ENCODE data around the gene CHCHD6. TPM values are rescaled to one million over a fixed set of nuclear protein-coding genes. Genes with fewer than 3 reads are reported as not detected.
A peak's percentile ranks its signal among the peaks of the same experiment; 100 is the strongest.

CHCHD6 gene
- total RNA-seq, 1 experiment from 2014 or later: 33.0 TPM

GRCh38 chr3:126885425-126885824 lies 181.4 kb downstream of the CHCHD6 start:
- Histone ChIP-seq H3K9ac (ENCODE audit: low read length) (no peak overlapping the region), H3K79me2 (ENCODE audit: low read length) (no peaks in the 10 kb centered on the region), H4K20me1 (ENCODE audit: low read length) (no peaks in the 10 kb centered on the region), H3K27ac (ENCODE audit: low read length) (no peak overlapping the region), H3K9me2 (replicated peaks; ENCODE audit: low read length) (no peaks in the 10 kb centered on the region), H2AFZ (ENCODE audit: low read length) (no peak overlapping the region), H3K4me3 (ENCODE audit: low read length) (no peak overlapping the region), H3K4me1 (ENCODE audit: insufficient read depth, low read length) (no peaks in the 10 kb centered on the region), H3K36me3 (ENCODE audit: low read depth, low read length) (no peaks in the 10 kb centered on the region), H3F3A (ENCODE audit: low read length, unreplicated experiment) (no peaks in the 10 kb centered on the region), H3K4me2 (ENCODE audit: low read length) (no peak overlapping the region), H3K9me3 (ENCODE audit: low read length) (no peaks in the 10 kb centered on the region), H3K27me3 (ENCODE audit: low read length) (no peaks in the 10 kb centered on the region)
- POLR2A ChIA-PET (ENCODE audit: unreplicated experiment): no interaction called here
- no peak for DNase-seq
- no peak for TF ChIP-seq EZH2phosphoT487 (IDR thresholded peaks at IDR 0.05; ENCODE audit: borderline replicate concordance, low read length)
- TF ChIP-seq EZH2 (IDR thresholded peaks at IDR 0.05; ENCODE audit: low read length, unreplicated experiment): no peak
- no peak for TF ChIP-seq CTCF (conservative IDR thresholded peaks at IDR 0.05; ENCODE audit: low read depth, low read length)
- BruUV-seq (replicated peaks): no TSS peak
- intact Hi-C loops (cut with micrococcal nuclease): no loop called here
- CTCF ChIA-PET: no interaction called here
- no peak for ATAC-seq

- Histone ChIP-seq H3K79me2 (ENCODE audit: low read length) (no peaks in the 10 kb centered on the region), H3F3A (ENCODE audit: low read length, unreplicated experiment) (no peaks in the 10 kb centered on the region), H3K9me3 (ENCODE audit: low read length) (no peaks in the 10 kb centered on the region), H3K4me2 (ENCODE audit: low read length) (no peak overlapping the region), H3K36me3 (ENCODE audit: low read depth, low read length) (no peaks in the 10 kb centered on the region), H3K27ac (ENCODE audit: low read length) (no peak overlapping the region), H4K20me1 (ENCODE audit: low read length) (no peaks in the 10 kb centered on the region), H3K4me3 (ENCODE audit: low read length) (no peak overlapping the region), H3K27me3 (ENCODE audit: low read length) (no peaks in the 10 kb centered on the region), H3K9ac (ENCODE audit: low read length) (no peak overlapping the region), H3K4me1 (ENCODE audit: insufficient read depth, low read length) (no peaks in the 10 kb centered on the region), H2AFZ (ENCODE audit: low read length) (no peak overlapping the region), H3K9me2 (replicated peaks; ENCODE audit: low read length) (no peaks in the 10 kb centered on the region)
- DNase-seq: no peak
- peak; percentile 94 for ATAC-seq
- ChIA-PET POLR2A (ENCODE audit: unreplicated experiment) (no interaction called here), CTCF (no interaction called here)
- TF ChIP-seq EZH2phosphoT487 (IDR thresholded peaks at IDR 0.05; ENCODE audit: borderline replicate concordance, low read length) (no peak), EZH2 (IDR thresholded peaks at IDR 0.05; ENCODE audit: low read length, unreplicated experiment) (no peak), CTCF (conservative IDR thresholded peaks at IDR 0.05; ENCODE audit: low read depth, low read length) (no peak)
- intact Hi-C loops (cut with micrococcal nuclease): no loop called here
- no TSS peak for BruUV-seq (replicated peaks)
Observed at GRCh38 chr3:126886217-126886616, 182.2 kb downstream of the CHCHD6 start.

GRCh38 chr3:126887686-126888085 lies 183.6 kb downstream of the CHCHD6 start:
- TF ChIP-seq EZH2 (IDR thresholded peaks at IDR 0.05; ENCODE audit: low read length, unreplicated experiment) (no peak), EZH2phosphoT487 (IDR thresholded peaks at IDR 0.05; ENCODE audit: borderline replicate concordance, low read length) (no peak), CTCF (conservative IDR thresholded peaks at IDR 0.05; ENCODE audit: low read depth, low read length) (no peak)
- intact Hi-C loops (cut with micrococcal nuclease): no loop called here
- Histone ChIP-seq H4K20me1 (ENCODE audit: low read length) (no peaks in the 10 kb centered on the region), H3F3A (ENCODE audit: low read length, unreplicated experiment) (no peaks in the 10 kb centered on the region), H3K4me2 (ENCODE audit: low read length) (no peak overlapping the region), H3K9me3 (ENCODE audit: low read length) (no peaks in the 10 kb centered on the region), H3K27me3 (ENCODE audit: low read length) (no peaks in the 10 kb centered on the region), H2AFZ (ENCODE audit: low read length) (no peak overlapping the region), H3K36me3 (ENCODE audit: low read depth, low read length) (no peaks in the 10 kb centered on the region), H3K4me1 (ENCODE audit: insufficient read depth, low read length) (0 out of 2 replicates have a peak, but pooled peaks cover 2% of the 10 kb centered on the region), H3K4me3 (ENCODE audit: low read length) (no peak overlapping the region), H3K9ac (ENCODE audit: low read length) (no peak overlapping the region), H3K27ac (ENCODE audit: low read length) (no peak overlapping the region), H3K9me2 (replicated peaks; ENCODE audit: low read length) (no peaks in the 10 kb centered on the region), H3K79me2 (ENCODE audit: low read length) (no peaks in the 10 kb centered on the region)
- POLR2A ChIA-PET (ENCODE audit: unreplicated experiment): no interaction called here
- DNase-seq (no peak), ATAC-seq (no peak)
- no TSS peak for BruUV-seq (replicated peaks)
- CTCF ChIA-PET: no interaction called here

Measured in PC-3 (cell line).